Measurements from ENCODE around the gene SNCG.

GRCh38 chr10:86962136-86962980 is 4.0 kb downstream of the SNCG start:
- TF ChIP-seq, protein P1, sequence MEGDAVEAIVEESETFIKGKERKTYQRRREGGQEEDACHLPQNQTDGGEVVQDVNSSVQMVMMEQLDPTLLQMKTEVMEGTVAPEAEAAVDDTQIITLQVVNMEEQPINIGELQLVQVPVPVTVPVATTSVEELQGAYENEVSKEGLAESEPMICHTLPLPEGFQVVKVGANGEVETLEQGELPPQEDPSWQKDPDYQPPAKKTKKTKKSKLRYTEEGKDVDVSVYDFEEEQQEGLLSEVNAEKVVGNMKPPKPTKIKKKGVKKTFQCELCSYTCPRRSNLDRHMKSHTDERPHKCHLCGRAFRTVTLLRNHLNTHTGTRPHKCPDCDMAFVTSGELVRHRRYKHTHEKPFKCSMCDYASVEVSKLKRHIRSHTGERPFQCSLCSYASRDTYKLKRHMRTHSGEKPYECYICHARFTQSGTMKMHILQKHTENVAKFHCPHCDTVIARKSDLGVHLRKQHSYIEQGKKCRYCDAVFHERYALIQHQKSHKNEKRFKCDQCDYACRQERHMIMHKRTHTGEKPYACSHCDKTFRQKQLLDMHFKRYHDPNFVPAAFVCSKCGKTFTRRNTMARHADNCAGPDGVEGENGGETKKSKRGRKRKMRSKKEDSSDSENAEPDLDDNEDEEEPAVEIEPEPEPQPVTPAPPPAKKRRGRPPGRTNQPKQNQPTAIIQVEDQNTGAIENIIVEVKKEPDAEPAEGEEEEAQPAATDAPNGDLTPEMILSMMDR (conservative IDR thresholded peaks at IDR 0.05 in 1 of 2, IDR thresholded peaks at IDR 0.05 in 1 of 2; ENCODE audit: extremely low read depth in 1 of 2, insufficient read depth in 1 of 2, low read depth in 1 of 2, low read length in 2 of 2): no peak
- no peak for TF ChIP-seq EZH2 (IDR thresholded peaks at IDR 0.05; ENCODE audit: borderline replicate concordance, low read length)
